Measurements from ENCODE around the gene TEAD1.

The TEAD1 gene

GRCh38 chr11:12687216-12687623 lies 13.0 kb downstream of the TEAD1 start:
- no peak for TF ChIP-seq CTCF (IDR thresholded peaks at IDR 0.05; ENCODE audit: insufficient read depth, low read depth, low read length, missing control alignments)
- DNase-seq (ENCODE audit: low read depth): no peak
- no peak overlapping the region for H3K4me3 ChIP-seq (ENCODE audit: low read length)

- no peak overlapping the region for H3K4me3 ChIP-seq (ENCODE audit: low read length)
- TF ChIP-seq CTCF (IDR thresholded peaks at IDR 0.05; ENCODE audit: insufficient read depth, low read depth, low read length, missing control alignments): no peak
- DNase-seq (ENCODE audit: low read depth): no peak
Measured at GRCh38 chr11:12687740-12688139, 13.5 kb downstream of the TEAD1 start.

GRCh38 chr11:12689029-12689755 lies 15.0 kb downstream of the TEAD1 start:
- H3K4me3 ChIP-seq (ENCODE audit: low read length): no peak overlapping the region
- no peak for DNase-seq (ENCODE audit: low read depth)
- TF ChIP-seq CTCF (IDR thresholded peaks at IDR 0.05; ENCODE audit: insufficient read depth, low read depth, low read length, missing control alignments): no peak

GRCh38 chr11:12690663-12691062 lies 16.4 kb downstream of the TEAD1 start:
- TF ChIP-seq CTCF (IDR thresholded peaks at IDR 0.05; ENCODE audit: insufficient read depth, low read depth, low read length, missing control alignments): no peak
- H3K4me3 ChIP-seq (ENCODE audit: low read length): no peak overlapping the region
- DNase-seq (ENCODE audit: low read depth): no peak

GRCh38 chr11:12691473-12691872 lies 17.3 kb downstream of the TEAD1 start:
- no peak overlapping the region for H3K4me3 ChIP-seq (ENCODE audit: low read length)
- DNase-seq (ENCODE audit: low read depth): no peak
- no peak for TF ChIP-seq CTCF (IDR thresholded peaks at IDR 0.05; ENCODE audit: insufficient read depth, low read depth, low read length, missing control alignments)

GRCh38 chr11:12692229-12693075 lies 18.2 kb downstream of the TEAD1 start:
- TF ChIP-seq CTCF (IDR thresholded peaks at IDR 0.05; ENCODE audit: insufficient read depth, low read depth, low read length, missing control alignments): no peak
- H3K4me3 ChIP-seq (ENCODE audit: low read length): no peak overlapping the region
- peak; percentile 59 for DNase-seq (ENCODE audit: low read depth)

Data from epithelial cell of esophagus (primary cell).